Activated CD4-positive, alpha-beta T cell treated with anti-CD3 and anti-CD28 coated beads for 48 hours (primary cell): ENCODE results near the gene MGAT5B.

ENCODE experiments used
- DNase-seq: peaks from one replicate; pipeline ENCODE4 v3.0.0-alpha.2; 2020

The MGAT5B gene

DNA sequence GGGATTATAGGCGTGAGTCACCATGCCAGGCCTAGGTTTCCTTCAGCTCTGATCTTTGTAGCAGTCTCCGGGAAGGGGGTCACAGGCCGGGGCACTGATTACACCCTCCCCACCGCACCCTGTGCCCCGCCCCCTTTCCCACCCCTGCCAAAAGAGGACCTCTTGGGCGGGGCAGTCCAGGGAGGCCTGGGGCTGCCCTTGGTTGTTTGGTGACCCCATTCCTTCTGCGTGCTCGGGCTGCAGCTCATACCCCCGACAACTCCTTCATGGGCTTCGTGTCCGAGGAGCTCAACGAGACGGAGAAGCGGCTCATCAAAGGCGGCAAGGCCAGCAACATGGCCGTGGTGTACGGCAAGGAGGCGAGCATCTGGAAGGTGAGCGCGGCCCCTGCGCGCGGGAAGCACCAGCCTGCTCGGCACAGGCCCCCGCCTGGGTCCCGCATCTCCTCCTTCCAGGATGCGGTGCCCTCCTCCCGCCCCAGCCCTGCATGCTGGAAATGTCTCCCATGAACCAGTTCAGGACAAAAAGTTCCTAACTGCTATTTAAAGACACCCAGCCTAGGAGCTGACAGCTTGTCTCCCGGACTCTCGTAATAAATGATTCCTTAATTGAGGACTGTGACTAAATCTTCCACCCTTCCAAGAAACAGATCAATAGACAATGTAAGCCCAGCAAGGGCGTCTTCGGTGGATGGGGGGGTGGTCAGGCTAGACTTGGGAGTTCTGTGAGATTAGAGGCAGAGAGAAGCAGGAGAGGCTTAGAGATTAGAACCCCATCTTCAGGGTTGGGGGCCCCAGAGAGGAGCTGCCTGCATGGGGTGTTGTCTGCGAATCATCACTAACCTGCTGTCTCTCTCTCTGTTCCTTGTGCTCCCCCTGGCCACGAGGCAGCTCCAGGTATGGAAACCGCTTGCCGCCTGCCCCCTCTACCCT, 64.5 kb downstream of the MGAT5B start:
- no peak for DNase-seq

DNA sequence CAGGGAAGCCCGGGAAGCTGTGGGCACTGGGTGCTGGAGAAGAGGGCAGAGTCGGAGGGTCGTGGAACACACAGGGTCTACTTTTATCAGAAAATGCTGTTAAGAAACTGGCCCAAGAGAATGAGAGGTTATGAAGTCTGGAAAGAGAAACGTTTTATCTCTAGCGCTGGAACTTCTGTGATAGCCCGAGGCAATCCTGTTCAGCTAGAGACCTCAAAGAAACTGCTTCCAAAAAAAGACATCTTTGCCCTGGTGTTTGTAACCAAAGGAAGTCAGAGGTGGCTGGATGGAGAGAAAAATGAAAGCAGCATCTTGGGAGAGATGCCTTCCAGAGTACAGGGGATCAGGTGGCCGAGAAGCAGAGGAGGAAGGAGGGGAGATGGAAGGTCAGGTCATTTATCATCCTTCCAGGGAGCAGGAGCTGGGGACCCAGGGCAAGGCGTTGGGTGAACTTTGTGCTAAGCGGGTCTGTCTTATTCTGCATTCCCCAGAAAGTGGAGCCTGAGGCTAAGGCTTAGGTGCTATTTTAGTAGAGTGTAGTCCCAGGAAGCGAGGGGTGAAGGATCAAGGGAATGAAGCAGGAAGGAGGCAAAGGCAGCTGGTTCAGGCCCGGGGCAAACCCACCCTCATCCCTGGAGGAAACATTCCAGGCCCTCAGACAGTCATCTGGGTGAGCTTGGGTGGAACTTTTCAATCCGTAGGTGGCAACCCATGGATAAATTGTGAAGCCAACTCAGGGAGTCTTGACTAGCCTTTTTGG, 66.5 kb downstream of the MGAT5B start:
- no peak for DNase-seq

DNA sequence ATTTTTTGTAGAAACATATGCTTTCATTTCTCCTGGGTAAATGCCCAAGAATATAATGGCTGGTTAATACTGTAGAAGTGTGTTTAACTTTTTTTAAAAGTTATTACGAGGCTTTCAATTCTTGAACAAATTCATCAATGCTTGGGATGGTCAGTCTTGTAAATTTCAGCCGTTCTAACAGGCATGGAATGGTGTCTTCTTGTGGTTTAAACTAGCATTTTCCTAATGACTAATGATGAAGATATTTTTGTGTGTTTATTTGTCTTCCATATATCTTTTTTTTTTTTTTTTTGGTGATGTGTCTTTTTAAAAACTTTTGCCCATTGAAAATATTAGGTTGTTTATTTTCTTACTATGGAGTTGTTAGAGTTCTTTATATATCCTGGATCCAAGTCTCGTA, 67.1 kb downstream of the MGAT5B start:
- no peak for DNase-seq

DNA sequence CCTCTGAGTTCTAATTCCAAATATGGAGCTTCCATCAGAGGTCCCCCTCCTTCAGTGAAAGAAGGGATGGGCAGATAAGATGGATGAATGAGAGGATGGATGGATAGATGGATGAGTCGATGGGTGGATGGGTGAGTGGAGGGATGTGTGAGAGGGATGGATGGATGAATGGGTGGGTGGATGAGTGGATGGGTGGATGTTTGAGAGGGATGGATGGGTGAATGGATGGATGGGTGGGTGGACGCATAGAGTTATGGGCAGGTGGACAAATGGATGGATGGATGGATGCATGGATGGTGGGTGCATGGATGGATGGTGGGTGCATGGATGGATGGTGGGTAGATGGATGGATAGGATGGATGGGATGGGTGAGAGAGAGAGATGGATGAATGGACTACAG, 69.0 kb downstream of the MGAT5B start:
- DNase-seq: no peak

DNA sequence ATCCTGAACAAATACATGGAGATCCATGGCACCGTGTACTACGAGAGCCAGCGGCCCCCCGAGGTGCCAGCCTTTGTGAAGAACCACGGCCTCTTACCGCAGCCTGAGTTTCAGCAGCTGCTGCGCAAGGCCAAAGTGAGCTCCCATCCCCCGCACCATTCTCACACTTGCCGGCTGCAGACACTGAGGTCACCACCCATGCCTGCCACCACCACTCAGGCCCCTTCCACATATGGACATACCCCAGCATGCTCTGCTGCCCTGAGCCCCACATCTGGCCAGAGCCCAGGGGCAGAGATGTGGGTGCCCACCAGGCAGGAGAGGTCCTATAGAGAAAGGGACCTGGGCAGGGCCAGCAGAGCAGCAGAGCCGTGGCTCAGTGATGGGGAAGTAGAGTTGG, 69.8 kb downstream of the MGAT5B start:
- no peak for DNase-seq

DNA sequence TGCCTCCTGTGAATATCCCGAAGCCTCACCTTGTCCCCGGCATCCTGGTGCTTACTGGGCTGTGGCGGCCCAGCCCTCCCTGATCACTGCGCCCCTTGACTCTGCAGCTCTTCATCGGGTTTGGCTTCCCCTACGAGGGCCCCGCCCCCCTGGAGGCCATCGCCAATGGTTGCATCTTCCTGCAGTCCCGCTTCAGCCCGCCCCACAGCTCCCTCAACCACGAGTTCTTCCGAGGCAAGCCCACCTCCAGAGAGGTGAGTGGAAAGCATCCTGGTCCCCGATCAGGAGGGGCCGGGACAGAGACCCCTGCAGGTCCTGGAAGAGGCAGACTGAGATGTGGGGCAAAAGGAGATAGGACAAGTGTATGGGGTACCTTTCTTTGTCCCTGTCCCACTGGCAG, 72.1 kb downstream of the MGAT5B start:
- DNase-seq: no peak

DNA sequence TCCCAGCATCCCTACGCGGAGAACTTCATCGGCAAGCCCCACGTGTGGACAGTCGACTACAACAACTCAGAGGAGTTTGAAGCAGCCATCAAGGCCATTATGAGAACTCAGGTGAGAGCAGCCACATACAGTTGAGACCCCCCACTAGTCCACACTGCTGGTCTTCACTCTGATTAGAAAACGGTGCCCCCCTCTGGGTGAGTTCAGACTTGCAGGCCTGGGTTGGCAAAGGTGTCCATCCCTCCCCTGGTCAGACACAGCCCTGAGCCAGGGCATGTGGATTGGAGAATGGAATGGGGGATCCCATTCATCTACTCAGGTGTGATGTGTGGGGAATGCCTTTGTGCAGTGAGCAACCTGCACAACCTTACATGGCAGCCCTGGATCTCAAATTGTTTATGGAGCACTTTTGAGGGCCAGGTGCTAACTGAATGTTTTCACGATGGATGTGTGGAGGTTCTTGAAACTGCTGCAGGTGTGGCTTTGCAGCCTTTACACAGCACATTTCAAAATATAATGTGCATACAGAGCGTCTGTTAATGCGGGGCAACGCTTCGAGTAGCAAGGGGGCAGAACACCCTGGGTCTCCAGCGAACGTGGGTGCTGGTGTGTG, 72.6 kb downstream of the MGAT5B start:
- no peak for DNase-seq

DNA sequence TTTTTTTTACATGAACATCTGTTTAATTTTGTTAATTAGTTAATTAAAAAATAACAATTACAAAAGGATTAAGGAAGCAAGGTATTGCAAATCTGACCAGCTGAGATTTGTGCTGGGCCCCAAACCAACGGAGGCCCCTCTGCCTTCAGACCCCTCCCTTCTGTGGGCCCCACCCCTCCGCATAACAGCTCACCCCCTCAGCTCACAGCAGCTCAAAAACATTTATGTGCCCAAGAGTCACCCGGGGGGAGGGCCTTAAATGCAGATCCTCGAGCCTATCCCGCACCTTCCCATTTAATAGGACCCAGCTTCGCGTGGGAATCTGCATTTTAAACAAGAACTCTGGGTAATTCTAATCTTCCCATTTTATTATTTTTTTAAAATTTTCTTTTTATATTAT, 75.0 kb downstream of the MGAT5B start:
- no peak for DNase-seq

DNA sequence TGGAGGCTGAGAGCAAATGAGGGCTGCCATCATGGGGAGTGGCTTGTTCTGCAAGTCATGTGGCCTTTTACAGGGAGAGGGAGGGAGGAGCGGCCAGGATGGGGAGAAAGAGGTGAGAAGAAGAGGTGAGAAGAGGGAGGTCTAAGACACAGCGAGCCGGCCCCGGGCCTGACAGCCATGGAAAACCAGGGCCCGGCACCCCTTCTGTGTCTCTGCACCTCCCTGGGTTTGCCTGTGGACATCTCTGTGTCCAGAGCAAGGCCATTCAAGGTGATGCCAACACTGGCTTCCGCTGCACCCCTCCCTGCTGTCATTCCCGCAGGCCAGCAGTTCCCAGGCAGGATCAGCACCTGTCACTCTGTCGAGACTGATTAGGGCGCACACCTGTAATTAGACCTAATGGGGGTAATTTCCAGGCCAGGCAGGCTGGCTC, 75.6 kb downstream of the MGAT5B start:
- DNase-seq: no peak

DNA sequence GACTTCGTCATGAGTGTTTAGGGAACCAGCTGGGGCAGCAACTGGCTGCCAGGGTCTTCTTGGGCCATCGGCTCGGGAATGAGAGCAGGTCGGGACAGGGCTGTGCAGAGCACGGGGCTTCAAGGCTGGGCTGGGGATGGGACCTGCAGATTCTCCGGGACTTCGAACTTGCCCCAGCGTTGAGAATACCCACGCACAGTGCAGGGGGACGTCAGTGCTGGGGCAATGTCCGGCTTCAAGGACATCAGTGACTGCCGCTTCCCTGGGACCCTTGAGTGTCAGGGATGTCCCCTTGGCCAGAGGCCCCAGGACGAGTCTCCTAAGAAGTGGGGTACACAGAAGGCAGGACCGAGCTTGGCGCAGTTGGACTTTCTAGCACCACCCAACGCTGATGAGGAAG, 76.3 kb downstream of the MGAT5B start:
- DNase-seq: no peak

DNA sequence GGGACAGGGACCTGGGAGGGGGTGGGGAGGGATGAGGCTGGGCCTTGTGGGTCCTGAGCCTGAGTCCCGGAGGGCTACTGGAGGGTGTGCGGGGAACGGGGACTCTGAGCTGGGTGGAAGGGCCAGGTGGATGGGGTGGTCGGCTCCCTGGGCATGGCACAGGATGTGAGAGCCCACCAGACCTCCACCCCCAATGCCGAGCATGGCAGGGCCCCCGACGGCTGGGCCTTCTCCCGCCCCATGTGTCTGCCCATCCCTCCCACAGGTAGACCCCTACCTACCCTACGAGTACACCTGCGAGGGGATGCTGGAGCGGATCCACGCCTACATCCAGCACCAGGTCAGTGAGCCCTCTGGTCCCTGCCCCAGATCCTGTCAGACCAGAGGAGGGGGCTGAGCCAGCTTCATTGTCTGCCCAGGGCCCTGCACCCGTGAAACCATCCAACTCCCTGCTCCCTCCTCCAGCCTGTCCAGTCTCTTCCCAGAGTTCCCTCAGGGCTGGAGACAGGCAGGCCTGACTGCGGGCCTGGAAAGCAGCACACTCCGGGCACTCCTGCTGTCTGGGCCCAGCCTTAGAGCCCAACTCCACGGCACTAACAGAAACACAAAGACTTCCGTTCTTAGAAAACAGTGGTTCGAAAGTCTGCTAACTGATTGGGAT, 78.0 kb downstream of the MGAT5B start:
- no peak for DNase-seq

DNA sequence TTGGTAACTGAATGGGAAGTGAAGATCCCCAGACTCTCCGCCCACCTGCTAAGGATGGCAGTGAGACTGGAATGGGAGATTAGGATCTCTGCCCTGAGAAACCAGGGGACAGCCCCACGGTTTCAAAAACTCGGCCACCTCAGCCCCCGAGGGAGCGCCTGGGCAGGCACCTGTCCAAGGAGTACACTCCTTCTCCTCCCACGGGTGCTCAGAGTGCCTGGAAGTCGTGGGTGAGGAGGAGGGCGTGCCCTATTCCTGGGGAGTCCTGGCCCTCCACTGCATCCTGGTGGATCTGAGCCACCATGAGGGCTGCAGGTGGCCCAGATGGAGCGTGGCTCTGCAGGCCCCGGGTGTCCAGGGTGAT, 78.5 kb downstream of the MGAT5B start:
- no peak for DNase-seq

DNA sequence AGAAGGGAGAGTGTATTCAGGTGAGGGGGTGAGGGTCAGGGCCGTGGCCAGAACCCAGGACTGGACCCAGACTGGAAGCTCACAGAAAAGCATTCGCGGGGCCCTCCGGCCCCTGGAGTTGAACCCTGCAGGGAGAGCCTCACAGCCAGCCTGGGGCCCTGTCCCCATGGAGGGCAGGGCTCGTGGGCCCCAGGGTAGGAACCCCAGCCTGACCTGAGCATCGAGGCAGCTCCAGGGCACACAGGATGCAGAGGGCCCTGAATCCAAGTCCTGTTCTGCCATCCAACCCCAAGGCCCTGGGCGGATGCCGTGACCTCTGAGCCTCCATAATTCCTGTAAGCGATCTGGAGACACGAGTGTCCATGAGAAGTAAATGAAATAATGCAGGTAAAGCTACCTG, 79.1 kb downstream of the MGAT5B start:
- no peak for DNase-seq

DNA sequence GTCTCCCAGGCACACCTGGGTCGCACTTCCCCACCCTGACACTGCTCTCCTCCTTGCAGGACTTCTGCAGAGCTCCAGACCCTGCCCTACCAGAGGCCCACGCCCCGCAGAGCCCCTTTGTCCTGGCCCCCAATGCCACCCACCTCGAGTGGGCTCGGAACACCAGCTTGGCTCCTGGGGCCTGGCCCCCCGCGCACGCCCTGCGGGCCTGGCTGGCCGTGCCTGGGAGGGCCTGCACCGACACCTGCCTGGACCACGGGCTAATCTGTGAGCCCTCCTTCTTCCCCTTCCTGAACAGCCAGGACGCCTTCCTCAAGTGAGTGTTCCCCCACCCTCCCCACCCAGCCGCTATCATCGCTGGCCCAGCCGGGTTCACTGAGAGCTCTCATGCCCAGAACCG, 79.6 kb downstream of the MGAT5B start:
- no peak for DNase-seq

DNA sequence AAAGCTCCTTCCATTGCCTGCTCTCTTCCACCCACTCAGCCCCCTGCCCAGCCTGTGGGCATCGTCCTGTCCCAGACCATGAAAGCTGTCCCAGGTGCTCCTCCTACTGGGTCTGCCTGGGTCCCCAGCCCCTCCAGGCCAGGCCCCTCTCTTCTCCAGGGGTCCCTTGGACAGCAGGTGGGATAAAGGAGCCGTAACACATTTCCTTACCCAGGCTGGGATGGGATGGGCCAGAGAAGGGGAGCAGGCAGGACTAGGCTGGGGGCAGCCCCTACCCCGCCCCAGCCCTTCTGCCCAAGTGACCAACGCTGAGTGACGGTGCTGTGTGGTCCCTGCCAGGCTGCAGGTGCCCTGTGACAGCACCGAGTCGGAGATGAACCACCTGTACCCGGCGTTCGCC, 80.1 kb downstream of the MGAT5B start:
- no peak for DNase-seq

DNA sequence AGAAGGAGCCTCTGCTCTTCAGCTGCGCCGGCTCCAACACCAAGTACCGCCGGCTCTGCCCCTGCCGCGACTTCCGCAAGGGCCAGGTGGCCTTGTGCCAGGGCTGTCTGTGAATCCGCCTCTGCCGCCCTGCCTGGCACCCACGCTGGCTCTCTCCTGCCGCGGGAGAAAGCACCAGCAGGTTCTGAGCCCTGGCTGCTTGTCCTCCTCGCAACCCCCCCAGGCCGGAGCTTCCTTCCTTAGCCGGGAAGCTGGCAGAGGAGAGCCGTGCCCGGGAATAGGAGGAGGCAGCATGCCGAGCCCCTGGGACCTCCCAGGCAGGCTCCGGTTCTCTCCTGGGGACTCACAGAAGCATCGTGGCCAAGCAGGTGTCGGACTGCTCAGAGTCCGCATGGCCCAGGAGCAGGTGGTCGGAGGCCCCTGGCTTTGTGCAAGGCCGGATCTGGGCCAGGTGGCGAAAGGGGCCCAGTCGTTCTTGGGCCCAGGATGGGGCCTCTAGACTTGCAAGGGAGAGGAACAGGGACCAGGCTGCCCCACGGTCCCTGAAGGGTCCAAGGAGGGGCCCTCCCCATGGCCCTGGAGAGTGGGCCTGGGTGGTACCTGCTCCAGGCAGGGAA, 80.6 kb downstream of the MGAT5B start:
- DNase-seq: no peak

DNA sequence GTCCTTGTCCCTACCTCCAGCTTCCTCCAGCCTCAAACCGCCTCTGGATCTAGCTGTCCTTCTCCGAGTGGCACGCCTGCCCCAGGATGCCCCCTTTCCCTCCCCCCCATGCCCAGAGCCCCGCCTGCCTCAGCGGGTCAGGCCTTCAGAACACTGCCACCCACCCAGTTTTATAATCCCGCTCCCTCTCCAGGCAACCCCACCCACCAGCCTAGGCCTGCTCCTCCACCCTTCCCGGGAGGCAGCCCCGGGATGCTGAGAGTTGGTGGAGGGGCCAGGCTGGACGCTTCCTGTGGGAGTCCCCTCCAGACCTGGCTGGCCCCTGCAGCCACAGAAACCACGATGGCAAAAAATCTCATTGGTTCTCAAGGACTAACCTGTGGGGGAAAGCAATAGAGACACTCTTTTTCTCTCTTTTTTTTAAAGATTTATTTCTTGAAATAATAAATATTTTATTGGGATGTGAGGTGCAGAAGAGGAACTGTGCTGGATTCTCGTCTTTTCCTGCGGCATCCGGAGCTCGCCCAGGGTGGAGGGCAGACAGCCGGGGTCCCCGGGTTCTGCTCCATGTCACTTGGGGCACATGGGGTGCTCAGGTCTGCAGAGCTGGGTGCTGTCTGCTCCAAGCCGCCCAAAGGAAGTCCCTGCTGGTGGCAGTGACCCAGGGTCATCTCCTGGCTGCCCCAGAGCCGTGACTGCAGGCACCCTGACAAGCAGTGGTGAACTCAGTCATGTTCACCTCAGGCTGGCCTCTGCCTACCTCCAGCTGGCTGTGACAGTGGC, 81.9 kb downstream of the MGAT5B start:
- no peak for DNase-seq

DNA sequence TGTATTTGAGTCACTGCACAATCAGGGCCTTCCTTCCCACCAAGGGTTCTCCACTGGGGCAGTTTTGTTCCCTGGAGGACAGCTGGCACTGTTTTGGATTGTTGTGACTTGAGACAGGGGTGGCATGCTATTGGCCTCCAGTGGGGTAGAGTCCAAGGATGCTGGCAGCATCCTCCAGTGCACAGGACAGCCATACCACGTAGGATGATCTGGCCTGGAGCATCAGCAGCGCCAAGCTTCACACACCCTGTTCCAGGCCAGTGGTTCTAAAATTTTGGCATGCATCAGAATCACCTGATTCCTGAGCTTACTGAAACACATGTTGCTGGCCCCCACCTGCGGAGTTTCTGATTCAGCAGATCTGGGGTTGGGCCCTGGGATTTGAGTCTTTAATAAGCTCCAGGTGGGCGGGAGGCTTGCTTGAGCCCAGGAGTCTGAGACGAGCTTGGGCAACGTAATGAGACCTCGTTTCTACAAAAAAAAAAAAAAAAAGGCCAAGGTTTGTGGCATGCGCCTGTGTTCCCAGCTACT, 83.2 kb downstream of the MGAT5B start:
- DNase-seq: no peak

DNA sequence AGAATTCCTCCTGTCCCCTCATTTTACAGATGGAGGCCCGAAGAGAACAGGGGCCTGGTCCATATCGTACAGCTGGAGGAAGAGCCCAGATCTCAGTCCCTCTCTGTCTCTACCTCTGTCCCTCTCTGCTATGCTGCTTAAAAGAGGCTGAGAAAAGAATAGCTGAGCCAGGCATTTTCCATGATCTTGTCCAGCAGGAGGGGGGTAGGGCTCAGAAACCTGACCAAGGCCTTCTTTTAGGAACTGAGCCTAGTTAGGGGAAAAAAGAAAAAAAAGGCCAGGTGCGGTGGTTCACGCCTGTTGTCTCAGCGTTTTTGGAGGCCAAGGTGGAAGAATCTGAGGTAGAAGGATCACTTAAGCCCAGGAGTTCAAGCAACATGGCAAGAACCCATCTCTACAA, 84.2 kb downstream of the MGAT5B start:
- no peak for DNase-seq

DNA sequence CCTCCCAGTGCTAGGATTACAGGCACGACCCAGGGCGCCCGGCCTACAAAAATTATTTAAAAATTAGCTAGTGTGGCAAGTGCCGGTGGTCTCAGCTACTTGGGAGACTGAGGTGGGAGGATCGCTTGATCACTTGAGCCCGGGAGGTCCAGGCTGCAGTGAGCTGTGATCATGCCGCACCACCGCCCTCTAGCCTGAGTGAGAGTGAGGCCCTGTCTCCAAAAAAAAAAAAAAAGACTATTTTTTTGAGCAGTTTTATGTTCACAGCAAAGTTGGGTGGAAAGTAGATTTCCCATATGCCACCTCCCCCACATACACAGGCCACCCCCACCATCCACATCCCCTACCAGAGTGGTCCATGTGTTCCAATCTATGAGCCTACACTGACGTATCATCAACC, 84.9 kb downstream of the MGAT5B start:
- DNase-seq: no peak

DNA sequence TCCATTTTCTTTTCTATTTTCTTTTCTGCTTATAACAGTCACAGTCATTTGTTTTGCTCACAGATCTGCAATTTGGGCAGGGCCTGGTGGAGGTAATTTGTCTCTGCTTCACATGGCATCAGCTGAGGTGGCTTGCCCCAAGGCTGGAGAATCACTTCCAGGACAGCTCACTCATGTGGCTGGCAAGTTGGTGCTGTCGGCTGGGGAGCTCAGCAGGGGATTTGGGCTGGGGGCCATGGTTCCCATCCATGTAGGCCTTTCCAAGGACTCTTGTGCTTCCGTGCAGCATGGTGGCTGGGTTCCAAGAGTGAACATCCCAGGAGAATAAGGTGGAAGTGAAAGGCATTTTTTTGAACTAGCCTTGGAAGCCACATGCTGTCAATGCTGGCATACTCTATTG, 85.7 kb downstream of the MGAT5B start:
- no peak for DNase-seq

DNA sequence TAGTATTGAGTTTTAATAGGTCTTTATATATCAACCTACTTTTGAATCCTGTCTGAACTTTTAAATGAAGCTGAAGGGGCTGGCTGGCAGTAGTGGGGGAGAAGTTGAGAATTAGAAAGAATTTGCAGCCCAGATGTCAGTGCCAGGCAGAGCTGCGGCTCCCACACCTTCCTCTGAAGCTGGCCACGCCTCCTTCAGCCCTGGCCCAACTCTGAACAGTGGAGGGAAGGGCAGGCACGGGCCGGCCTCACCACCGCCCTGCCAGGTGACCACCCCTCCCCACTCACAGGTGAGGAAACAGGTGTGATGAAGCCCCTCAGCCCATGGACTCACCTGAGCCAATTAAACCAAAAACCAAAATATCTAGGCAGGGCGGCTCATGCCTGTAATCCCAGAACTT, 87.0 kb downstream of the MGAT5B start:
- DNase-seq: no peak
